DOHH2 (cell line): ENCODE data around the gene ABCD1.

Source experiments
- EZH2phosphoT487 ChIP-seq: fragments of 200-600 bp; sonication (generic); IDR thresholded peaks from 2 replicates; pipeline ENCODE4 v1.6.1; 2017; ENCODE audit warnings: borderline replicate concordance, mild to moderate bottlenecking, antibody characterized with exemption, low read length, moderate library complexity, mixed read lengths
- TF ChIP-seq, protein P1 (sequence below): fragments of 200-600 bp; sonication (generic); IDR thresholded peaks from one replicate; pipeline ENCODE4 v1.5.1; 2014; ENCODE audit warnings: antibody characterized with exemption, mild to moderate bottlenecking, low read depth, low read length; ENCODE audit not compliant: poor library complexity, severe bottlenecking

DNA sequence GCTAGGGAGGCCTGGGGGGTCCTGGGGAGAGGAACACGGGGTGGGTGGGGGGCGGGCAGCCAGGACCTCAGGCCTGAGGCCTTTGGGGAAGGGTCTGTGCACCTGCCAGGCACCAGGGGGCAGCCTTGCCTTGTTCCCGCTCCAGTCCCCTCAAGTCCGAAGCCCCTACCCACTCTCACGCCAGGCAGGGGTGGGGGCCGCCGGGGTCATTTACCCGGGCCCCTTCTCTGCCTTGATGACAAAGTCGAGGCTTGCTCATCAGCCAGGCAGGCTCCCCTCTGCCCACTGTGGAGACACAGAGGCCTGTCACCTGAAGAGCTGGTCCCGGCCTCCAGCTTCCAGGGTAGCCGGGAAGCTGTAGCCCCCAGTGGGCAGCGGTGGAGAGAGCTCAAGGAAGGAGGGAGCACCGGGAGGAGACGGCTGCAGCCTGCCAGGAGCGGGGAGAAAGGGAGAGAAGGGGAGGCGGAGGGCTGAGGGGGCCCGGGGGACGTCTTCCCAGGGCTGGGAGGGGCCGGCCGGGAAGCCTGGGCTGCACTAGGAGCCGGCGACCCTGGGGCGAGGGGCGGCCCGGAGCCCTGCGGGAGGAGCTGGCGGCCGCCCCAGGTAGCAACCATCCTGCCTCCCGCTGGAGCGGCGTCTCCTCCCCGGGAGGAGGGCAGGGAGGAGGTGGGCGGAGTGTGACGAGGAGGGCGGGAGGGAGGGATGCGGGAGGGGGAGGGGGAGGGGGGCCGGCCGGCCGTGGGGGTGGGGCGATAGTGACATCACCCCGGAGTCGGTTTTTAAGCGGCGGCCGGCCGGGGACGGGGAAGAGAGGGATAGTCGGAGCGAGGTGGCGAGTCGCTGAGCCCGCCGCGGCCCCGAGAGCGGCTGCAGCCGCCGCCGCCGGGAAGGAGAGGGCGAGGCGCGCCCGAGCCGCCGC lies 37.3 kb upstream of the ABCD1 start, which contains the start of gene SLC6A8:
- TF ChIP-seq EZH2phosphoT487: no peak
- TF ChIP-seq, protein P1, sequence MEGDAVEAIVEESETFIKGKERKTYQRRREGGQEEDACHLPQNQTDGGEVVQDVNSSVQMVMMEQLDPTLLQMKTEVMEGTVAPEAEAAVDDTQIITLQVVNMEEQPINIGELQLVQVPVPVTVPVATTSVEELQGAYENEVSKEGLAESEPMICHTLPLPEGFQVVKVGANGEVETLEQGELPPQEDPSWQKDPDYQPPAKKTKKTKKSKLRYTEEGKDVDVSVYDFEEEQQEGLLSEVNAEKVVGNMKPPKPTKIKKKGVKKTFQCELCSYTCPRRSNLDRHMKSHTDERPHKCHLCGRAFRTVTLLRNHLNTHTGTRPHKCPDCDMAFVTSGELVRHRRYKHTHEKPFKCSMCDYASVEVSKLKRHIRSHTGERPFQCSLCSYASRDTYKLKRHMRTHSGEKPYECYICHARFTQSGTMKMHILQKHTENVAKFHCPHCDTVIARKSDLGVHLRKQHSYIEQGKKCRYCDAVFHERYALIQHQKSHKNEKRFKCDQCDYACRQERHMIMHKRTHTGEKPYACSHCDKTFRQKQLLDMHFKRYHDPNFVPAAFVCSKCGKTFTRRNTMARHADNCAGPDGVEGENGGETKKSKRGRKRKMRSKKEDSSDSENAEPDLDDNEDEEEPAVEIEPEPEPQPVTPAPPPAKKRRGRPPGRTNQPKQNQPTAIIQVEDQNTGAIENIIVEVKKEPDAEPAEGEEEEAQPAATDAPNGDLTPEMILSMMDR: peak; percentile 35
